ENCODE data around the gene ACTN3. TPM values are rescaled to one million over a fixed set of nuclear protein-coding genes. Genes with fewer than 3 reads are reported as not detected.
"Not testable (repeated sequence)": the region's sequence is repeated elsewhere in the genome, so short reads cannot be mapped to it uniquely, and the experiment has no call there.

Gene ACTN3
- total RNA-seq, 1 donor from 2014 or later: under 0.01 TPM

GRCh38 chr11:66564538-66564937 lies 17.8 kb downstream of the ACTN3 start:
- no peak for DNase-seq (ENCODE audit: low read depth in 2 of 2)

- DNase-seq (ENCODE audit: low read depth in 2 of 2): no peak
These were observed 18.3 kb downstream of the ACTN3 start for GRCh38 chr11:66564984-66565383.

DNA sequence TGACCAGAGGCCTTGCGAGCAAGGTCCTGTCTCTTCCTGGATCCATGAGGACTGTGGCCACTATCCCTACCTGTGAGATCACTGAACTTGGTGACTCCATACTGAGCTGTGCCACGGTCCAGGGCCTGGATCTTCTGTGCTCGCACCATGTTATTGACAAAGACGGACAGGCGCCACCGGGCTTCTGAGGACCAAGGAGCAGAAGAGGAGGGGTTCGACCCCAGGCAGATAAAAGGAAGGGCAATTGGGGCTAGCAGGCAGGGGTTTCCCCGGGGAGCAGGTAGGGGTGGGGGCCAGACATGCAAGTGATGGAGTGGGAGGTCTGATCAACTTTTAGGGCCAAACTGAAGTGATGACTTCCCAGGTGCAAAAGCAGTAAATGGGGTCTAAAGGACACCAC lies 19.5 kb downstream of the ACTN3 start:
- DNase-seq (ENCODE audit: low read depth in 2 of 2): no peak

DNA sequence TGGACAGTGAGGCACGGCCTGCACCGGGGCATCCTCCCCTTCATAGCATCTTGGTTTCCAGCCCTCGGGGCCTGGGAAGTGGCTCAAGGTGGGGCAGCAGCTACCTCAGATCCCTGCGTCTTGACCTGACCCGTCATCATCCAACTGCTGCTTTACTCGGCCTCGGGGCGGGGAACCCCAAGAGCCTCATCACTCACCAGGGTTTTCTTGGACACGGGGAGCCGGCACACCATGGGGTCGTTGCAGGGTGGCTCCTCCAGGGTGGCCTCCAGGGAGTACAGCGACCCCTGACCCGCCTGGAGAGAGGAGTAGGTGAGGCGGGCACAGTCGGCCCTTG lies 21.1 kb downstream of the ACTN3 start:
- DNase-seq (ENCODE audit: low read depth in 2 of 2): no peak

DNA sequence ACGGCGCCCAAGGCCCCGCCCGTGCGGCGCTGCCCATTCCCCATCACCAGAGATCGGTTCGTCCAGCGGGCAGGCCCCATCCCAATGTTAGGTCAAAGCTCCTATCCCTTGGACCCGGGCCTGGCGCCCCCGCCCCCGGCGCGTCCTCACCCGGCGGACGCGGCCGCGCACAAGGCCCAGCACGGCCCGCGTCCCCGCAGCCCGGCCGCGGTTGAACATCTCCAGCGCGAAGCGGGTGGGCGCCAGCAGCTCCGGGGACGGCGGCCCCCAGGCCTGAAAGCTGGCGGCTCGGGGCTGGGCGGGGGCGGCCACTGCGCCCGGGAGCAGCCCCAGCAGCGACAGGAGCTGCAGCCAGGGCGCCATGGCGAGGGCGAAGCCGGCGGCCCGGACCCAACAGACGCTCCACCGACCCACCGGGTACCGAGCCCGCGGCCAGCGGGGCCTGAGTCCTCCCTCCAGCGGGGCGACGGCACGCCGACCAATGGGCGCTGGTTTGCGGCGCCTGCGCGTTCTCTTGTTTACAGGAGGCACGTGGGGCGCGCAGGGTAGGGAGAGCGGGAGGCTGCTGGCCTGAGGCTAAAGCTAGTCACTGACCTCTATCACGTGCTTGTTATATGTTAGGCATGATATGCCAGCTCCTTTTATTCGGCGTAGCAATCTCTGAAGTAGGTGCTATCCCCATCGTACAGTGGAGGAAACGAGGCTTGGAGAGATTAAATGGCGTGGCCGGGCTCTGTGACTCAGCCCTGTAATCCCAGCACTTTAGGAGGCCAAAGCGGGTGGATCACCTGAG lies 21.6 kb downstream of the ACTN3 start, which contains the start of gene CTSF:
Gene CTSF, minus strand, starts transcription at position 483 of the 793 bp plus-strand sequence. Its CDS starts 120 bp downstream, at position 363.
- DNase-seq (ENCODE audit: low read depth in 2 of 2): peak; percentile 57 to 77

- DNase-seq (ENCODE audit: low read depth in 2 of 2): no peak
These were observed 22.4 kb downstream of the ACTN3 start for GRCh38 chr11:66569076-66569475.

- no peak for DNase-seq (ENCODE audit: low read depth in 2 of 2)
These were observed 23.6 kb downstream of the ACTN3 start for GRCh38 chr11:66570079-66570849.

GRCh38 chr11:66570850-66571180 lies 24.1 kb downstream of the ACTN3 start:
- DNase-seq (ENCODE audit: low read depth in 2 of 2): no peak

DNA sequence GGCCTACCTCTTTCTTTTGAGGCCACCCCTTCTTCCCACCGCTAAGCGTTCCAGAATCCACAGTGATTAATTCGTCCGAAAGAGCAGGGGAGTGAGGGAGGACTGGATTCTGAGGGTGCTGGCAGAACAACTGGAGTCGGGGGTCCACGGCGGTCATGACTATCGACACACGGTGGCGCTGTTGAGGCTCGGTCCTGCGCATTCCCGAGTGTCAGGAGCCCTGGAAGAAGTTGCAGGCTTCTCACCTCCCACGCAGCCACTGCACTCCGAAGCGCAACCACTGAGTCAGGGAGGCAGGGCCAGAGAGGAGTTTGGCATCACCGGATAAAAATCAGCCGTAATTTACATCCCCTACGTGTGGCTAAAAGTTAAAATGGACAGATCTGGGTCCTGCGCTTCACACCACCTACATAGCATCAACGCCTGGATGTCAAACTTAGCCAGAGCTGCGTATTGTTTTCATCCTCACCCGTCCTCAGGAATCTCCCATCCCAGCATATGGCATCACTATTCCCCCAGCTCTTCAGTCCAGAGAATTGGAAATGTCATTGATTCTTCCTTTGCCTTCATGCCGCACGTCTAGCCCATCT lies 32.4 kb downstream of the ACTN3 start:
- DNase-seq (ENCODE audit: low read depth in 2 of 2): peak; percentile 22 to 71

- no peak for DNase-seq (ENCODE audit: low read depth in 2 of 2)
These were observed 34.1 kb downstream of the ACTN3 start for GRCh38 chr11:66580803-66581202.

DNA sequence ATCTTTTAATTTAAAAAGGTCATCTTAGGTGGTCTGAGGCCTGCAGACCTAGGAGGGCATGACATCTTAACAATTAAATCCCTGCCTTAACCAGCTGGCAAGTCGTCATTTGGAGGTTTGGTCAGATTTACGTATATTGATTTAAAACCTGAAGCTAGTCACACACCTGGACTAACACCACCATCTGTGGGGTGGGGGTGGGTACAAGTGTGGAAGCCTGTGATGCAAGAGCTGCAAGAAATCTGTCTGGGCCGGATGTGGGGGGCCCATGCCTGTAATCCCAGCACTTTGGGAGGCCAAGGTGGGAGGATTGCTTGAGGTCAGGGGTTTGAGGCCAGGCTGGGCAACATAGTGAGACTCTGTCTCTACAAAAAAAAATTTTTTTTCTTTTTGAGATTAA lies 34.6 kb downstream of the ACTN3 start:
- DNase-seq (ENCODE audit: low read depth in 2 of 2): no peak

- DNase-seq (ENCODE audit: low read depth in 2 of 2): not testable (repeated sequence)
These were observed 36.0 kb downstream of the ACTN3 start for GRCh38 chr11:66582565-66583147.

GRCh38 chr11:66585447-66585846 lies 38.7 kb downstream of the ACTN3 start:
- not testable (repeated sequence) for DNase-seq (ENCODE audit: low read depth in 2 of 2)

DNA sequence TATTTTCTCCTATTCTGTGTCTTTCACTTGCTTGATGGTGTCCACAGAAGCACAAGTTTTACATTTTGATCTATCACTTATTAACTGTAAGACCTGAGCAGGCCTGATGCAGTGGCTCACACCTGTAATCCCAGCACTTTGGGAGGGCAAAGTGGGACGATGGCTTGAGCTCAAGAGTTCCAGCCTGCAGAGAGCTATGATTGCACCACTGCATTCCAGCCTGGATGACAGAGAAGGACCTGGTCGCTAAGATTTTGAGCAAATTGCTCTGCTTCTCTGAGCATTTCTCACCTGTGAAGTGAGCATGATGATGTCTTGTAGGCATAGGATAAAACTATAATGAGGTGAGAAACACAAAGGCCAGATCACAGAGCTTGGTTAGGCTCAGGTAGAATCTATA lies 39.4 kb downstream of the ACTN3 start:
- DNase-seq (ENCODE audit: low read depth in 2 of 2): no peak

DNA sequence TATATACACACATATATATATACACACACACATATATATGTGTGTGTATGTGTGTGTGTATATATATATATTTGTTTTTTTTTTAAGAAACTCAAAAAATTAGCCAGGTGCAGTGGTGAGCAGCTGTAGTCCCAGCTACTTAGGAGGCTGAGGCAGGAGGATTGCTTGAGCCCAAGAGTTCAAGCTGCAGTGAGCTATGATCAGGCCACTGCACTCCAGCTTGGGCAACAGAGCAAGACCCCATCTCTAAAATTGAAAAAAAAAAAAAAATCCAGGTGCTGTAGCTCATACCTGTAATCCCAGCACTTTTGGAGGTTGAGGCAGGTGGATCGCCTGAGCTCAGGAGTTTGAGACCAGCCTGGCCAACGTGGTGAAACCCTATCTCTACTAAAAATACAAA lies 42.6 kb downstream of the ACTN3 start:
- not testable (repeated sequence) for DNase-seq (ENCODE audit: low read depth in 2 of 2)

GRCh38 chr11:66589996-66590675 lies 43.4 kb downstream of the ACTN3 start:
- no peak for DNase-seq (ENCODE audit: low read depth in 2 of 2)

GRCh38 chr11:66591175-66591574 lies 44.5 kb downstream of the ACTN3 start:
- no peak for DNase-seq (ENCODE audit: low read depth in 2 of 2)

- DNase-seq (ENCODE audit: low read depth in 2 of 2): peak; percentile 88 to 96
These were observed 46.0 kb downstream of the ACTN3 start, which contains the start of the genes CCDC87 and CCS for GRCh38 chr11:66592457-66593302. TSS of gene CCDC87 (minus strand) at chr11:66593063. CDS start at chr11:66593015, 48 bp downstream. TSS of gene CCS (plus strand) at chr11:66593185. CDS start at chr11:66593262, 77 bp downstream.

DNA sequence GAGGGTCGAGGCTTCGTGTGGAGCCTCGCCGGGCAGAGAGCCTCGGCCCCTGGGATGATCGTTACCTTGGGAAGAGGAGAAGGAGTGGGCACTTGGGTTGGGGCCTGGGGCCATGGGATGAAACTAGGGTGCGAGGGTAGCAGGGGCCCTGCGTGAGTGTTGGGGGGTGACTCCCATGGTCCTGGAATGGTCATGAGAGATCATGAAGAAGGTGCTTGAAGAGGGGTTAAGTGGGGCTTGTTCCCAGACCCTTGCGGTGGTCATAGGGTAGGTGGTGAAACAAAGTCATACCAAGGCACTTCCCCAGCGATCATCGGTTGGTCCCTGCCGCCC lies 46.6 kb downstream of the ACTN3 start:
- no peak for DNase-seq (ENCODE audit: low read depth in 2 of 2)

DNA sequence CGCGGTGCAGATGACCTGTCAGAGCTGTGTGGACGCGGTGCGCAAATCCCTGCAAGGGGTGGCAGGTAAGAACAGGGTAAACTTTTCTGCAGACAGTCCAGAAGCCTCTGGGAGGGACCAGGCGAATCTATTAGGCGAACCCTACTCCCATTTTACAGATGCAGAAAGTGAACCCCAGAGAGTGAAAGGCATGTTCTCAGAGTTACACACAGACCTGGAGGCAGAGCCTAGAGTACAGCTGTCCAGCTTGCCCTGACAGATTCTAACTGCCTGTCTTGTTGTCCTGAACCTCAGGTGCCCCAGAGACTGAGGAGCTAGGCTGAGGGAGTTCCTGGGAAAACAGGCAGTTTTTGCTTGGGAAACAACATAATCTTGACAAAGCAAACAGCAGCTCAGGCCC lies 46.9 kb downstream of the ACTN3 start:
- no peak for DNase-seq (ENCODE audit: low read depth in 2 of 2)

All from dermis microvascular lymphatic vessel endothelial cell (primary cell).